ENCODE results near the gene BTN1A1. TPM values are rescaled to one million over a fixed set of nuclear protein-coding genes. Genes with fewer than 3 reads are reported as not detected.

BTN1A1 gene
- total RNA-seq, 1 donor from 2014 or later, result not detected

DNA sequence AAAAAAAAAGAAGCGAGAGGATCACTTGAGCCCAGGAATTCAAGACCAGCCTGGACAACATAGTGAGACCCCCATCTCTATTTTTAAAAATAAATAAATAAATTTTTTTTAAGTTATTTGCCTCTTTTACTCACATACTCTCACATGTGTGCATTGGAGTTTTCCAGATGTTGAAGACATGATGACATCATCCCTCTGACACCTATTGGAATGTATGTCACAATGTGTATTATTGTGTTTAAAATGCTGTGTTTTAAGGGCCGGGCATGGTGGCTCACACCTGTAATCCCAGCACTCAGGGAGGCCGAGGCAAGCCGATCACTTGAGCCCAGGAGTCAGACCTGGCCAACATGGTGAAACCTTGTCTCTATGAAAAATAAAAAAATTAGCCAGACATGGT, 17.8 kb upstream of the BTN1A1 start:
- TF ChIP-seq EZH2 (IDR thresholded peaks at IDR 0.05), result no peak
- TF ChIP-seq EZH2phosphoT487 (IDR thresholded peaks at IDR 0.05), result no peak
- TF ChIP-seq CTCF (IDR thresholded peaks at IDR 0.05), result no peak
- Histone ChIP-seq H3K9me3 (ENCODE audit: low read depth) (no peaks in the 10 kb centered on the region), H3K9ac (no peak overlapping the region), H3K4me3 (no peak overlapping the region), H3K4me1 (no peaks in the 10 kb centered on the region), H3K79me2 (ENCODE audit: low read depth) (no peaks in the 10 kb centered on the region), H2AFZ (replicated peaks) (no peak overlapping the region), H4K20me1 (ENCODE audit: low read depth) (no peaks in the 10 kb centered on the region), H3K27me3 (no peaks in the 10 kb centered on the region), H3K4me2 (no peak overlapping the region), H3F3A (ENCODE audit: low read depth) (no peaks in the 10 kb centered on the region), H3K36me3 (peaks cover 5% of the 10 kb centered on the region), H3K27ac (no peak overlapping the region)
- peaks cover 3% of the 10 kb centered on the region for H3K27me3 Mint-ChIP-seq (ENCODE audit: insufficient read depth, low read depth)
- H3K4me1 Mint-ChIP-seq, result no peaks in the 10 kb centered on the region
- H3K36me3 Mint-ChIP-seq, result no peaks in the 10 kb centered on the region
- no peak overlapping the region for H3K27ac Mint-ChIP-seq
- peaks cover 4% of the 10 kb centered on the region for H3K9me3 Mint-ChIP-seq
- no peak for DNase-seq (ENCODE audit: low spot score)
- no peak overlapping the region for H3K4me3 Mint-ChIP-seq

DNA sequence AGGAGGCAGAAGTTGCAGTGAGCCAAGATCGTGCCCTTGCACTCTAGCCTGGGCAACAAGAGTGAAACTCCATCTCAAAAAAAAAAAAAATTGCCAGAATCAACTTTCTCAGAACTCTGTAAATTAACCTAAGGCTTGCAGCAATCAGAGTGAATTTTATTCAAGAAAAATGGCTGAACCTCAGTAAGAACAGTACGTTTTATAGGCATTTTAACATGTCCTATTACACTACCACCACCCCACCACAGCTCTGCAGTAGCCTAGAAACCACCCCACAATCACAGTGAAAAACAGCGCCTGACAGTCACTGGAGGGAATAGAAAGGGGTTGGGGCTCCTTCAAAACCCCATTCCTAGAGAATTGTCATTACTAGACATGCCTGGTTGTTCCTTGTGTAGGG, 16.4 kb upstream of the BTN1A1 start:
- Histone ChIP-seq H3F3A (ENCODE audit: low read depth) (no peaks in the 10 kb centered on the region), H3K4me3 (no peak overlapping the region), H3K27me3 (no peaks in the 10 kb centered on the region), H3K4me2 (no peak overlapping the region), H3K9me3 (ENCODE audit: low read depth) (no peaks in the 10 kb centered on the region), H2AFZ (replicated peaks) (no peak overlapping the region), H4K20me1 (ENCODE audit: low read depth) (no peaks in the 10 kb centered on the region), H3K36me3 (peaks cover 5% of the 10 kb centered on the region), H3K79me2 (ENCODE audit: low read depth) (no peaks in the 10 kb centered on the region), H3K4me1 (no peaks in the 10 kb centered on the region), H3K9ac (no peak overlapping the region), H3K27ac (no peak overlapping the region)
- TF ChIP-seq EZH2phosphoT487 (IDR thresholded peaks at IDR 0.05) (no peak), CTCF (IDR thresholded peaks at IDR 0.05) (no peak), EZH2 (IDR thresholded peaks at IDR 0.05) (no peak)
- H3K27ac Mint-ChIP-seq, result no peak overlapping the region
- H3K4me3 Mint-ChIP-seq, result no peak overlapping the region
- H3K27me3 Mint-ChIP-seq (ENCODE audit: insufficient read depth, low read depth), result peaks cover 3% of the 10 kb centered on the region
- H3K9me3 Mint-ChIP-seq, result peaks cover 6% of the 10 kb centered on the region
- no peak for DNase-seq (ENCODE audit: low spot score)
- no peaks in the 10 kb centered on the region for H3K36me3 Mint-ChIP-seq
- no peaks in the 10 kb centered on the region for H3K4me1 Mint-ChIP-seq

DNA sequence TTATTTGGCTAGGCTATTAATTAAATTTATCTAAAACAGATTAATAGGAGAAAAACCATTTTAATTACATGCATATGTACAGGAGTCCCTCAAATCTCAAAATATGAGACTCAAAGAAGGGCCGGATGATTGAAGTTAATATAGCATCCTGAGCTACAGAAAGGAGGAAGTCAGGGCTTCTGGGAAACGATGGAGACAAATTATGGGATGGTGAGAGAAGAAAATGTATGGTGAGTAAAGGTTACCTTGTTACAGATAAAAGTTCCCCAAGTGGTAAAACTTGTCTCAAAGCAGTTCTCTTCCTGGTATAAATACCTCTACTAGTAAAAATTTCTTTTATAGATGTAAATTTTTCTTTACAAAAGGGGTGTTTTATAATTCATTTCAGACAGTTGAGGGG, 15.9 kb upstream of the BTN1A1 start:
- Histone ChIP-seq H3F3A (ENCODE audit: low read depth) (no peaks in the 10 kb centered on the region), H3K9ac (no peak overlapping the region), H3K4me2 (no peak overlapping the region), H3K79me2 (ENCODE audit: low read depth) (no peaks in the 10 kb centered on the region), H3K27ac (no peak overlapping the region), H3K9me3 (ENCODE audit: low read depth) (no peaks in the 10 kb centered on the region), H3K36me3 (peaks cover 5% of the 10 kb centered on the region), H2AFZ (replicated peaks) (no peak overlapping the region), H4K20me1 (ENCODE audit: low read depth) (no peaks in the 10 kb centered on the region), H3K4me1 (no peaks in the 10 kb centered on the region), H3K27me3 (no peaks in the 10 kb centered on the region), H3K4me3 (no peak overlapping the region)
- TF ChIP-seq EZH2phosphoT487 (IDR thresholded peaks at IDR 0.05) (no peak), CTCF (IDR thresholded peaks at IDR 0.05) (no peak), EZH2 (IDR thresholded peaks at IDR 0.05) (no peak)
- H3K27me3 Mint-ChIP-seq (ENCODE audit: insufficient read depth, low read depth), result peaks cover 3% of the 10 kb centered on the region
- H3K4me1 Mint-ChIP-seq, result no peaks in the 10 kb centered on the region
- no peak overlapping the region for H3K27ac Mint-ChIP-seq
- no peaks in the 10 kb centered on the region for H3K36me3 Mint-ChIP-seq
- no peak for DNase-seq (ENCODE audit: low spot score)
- H3K9me3 Mint-ChIP-seq, result peaks cover 6% of the 10 kb centered on the region
- H3K4me3 Mint-ChIP-seq, result no peak overlapping the region
